Brain microvascular endothelial cell (primary cell): ENCODE data around the gene ZNF670.
"Not testable (repeated sequence)": the region's sequence is repeated elsewhere in the genome, so short reads cannot be mapped to it uniquely, and the experiment has no call there.

Experiments
- DNase-seq: peaks from one replicate; pipeline ENCODE4 v3.0.0-alpha.2; 2020
- H3K27ac ChIP-seq: fragments of 250-450 bp; sonication (Bioruptor Pico); 2 replicates; pipeline ENCODE4 v1.5.1; 2020; ENCODE audit warnings: mild to moderate bottlenecking, moderate library complexity
- H3K27me3 ChIP-seq: fragments of 250-450 bp; sonication (Bioruptor Pico); replicated peaks from 2 replicates; pipeline ENCODE4 v1.5.1; 2020; ENCODE audit warnings: mild to moderate bottlenecking
- H3K36me3 ChIP-seq: fragments of 250-450 bp; sonication (Bioruptor Pico); replicated peaks from 2 replicates; pipeline ENCODE4 v1.5.1; 2020; ENCODE audit warnings: mild to moderate bottlenecking
- H3K4me3 ChIP-seq: 2 replicates; pipeline ENCODE4 v1.5.1; 2011; ENCODE audit warnings: low read depth, mild to moderate bottlenecking, control low read depth, low read length, moderate library complexity
- in situ Hi-C: cut with HindIII; loops from 2 replicates; pipeline ENCODE4 v1.10.0; 2017; ENCODE audit warnings: low sequenced_read_pairs, low pct_ligation_motif_present
- TF ChIP-seq, protein P1 (sequence below): IDR thresholded peaks from 2 replicates; pipeline ENCODE4 v1.5.1; 2011; ENCODE audit warnings: low read depth, mild to moderate bottlenecking, moderate library complexity, low read length, control low read depth, inconsistent platforms; ENCODE audit errors: missing control alignments

ZNF670 gene

DNA sequence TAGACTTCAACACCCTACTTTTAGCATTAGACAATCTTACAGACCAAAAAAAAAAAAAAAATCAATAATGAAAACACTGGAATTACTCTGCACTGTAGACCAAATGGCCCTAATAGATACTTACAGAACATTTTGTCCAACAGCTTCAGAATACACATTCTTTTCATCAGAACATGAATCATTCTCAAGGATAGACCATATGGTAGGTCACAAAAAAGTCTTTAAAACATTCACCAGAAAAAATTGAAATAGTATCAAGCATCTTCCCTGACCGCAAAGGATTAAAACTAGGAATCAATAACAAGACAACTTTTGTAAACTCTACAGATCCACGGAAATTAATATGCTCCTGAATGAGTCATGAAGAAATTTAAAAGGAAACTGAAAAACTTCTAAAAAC is 22.5 kb downstream of the ZNF670 start:
- DNase-seq = no peak
- Histone ChIP-seq H3K27ac (no peak overlapping the region), H3K36me3 (no peaks in the 10 kb centered on the region), H3K27me3 (no peaks in the 10 kb centered on the region), H3K4me3 (no peak overlapping the region)
- in situ Hi-C loops = no loop called here
- TF ChIP-seq, protein P1, sequence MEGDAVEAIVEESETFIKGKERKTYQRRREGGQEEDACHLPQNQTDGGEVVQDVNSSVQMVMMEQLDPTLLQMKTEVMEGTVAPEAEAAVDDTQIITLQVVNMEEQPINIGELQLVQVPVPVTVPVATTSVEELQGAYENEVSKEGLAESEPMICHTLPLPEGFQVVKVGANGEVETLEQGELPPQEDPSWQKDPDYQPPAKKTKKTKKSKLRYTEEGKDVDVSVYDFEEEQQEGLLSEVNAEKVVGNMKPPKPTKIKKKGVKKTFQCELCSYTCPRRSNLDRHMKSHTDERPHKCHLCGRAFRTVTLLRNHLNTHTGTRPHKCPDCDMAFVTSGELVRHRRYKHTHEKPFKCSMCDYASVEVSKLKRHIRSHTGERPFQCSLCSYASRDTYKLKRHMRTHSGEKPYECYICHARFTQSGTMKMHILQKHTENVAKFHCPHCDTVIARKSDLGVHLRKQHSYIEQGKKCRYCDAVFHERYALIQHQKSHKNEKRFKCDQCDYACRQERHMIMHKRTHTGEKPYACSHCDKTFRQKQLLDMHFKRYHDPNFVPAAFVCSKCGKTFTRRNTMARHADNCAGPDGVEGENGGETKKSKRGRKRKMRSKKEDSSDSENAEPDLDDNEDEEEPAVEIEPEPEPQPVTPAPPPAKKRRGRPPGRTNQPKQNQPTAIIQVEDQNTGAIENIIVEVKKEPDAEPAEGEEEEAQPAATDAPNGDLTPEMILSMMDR = no peak

DNA sequence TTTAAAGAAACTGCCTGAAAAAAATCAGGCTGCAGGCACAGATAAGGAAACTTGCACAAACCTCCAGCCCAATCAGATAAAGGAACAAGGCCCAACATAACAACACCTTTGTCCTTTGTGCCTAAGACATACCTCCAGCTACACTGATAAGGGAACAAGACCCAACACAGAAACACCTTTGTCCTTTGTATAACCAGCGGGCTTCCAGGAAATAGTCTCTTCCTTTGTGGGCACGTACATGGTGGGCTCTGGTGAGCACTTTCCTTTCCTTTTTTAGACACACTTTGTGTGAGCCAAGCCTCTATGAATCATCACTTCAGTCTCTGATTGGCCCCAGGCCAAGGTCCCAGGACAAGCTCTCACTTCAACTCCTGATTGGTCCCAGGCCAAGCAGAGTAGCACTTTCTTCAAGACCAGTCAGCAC is 23.6 kb downstream of the ZNF670 start:
- in situ Hi-C loops = no loop called here
- Histone ChIP-seq H3K27me3 (no peaks in the 10 kb centered on the region), H3K4me3 (no peak overlapping the region), H3K36me3 (no peaks in the 10 kb centered on the region), H3K27ac (no peak overlapping the region)
- DNase-seq = peak; percentile 79
- TF ChIP-seq, protein P1 = no peak

DNA sequence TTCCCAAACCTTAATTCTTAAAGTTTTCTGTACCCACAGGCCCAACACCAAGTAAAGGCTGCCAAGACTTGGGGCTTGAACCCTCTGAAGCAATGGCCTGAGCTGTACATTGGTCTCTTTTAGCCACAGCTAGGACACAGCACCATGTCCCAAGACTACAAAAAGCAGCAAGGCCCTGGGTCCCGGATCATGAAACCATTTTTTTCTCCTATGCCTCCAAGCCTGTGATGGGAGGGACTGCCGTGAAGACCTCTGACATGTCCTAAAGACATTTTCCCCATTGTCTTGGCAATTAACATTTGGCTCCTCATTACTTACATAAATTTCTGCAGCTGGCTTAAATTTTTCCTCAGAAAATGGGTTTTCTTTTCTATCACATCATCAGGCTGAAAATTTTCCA is 30.9 kb downstream of the ZNF670 start:
- H3K27me3 ChIP-seq = no peaks in the 10 kb centered on the region
- H3K36me3 ChIP-seq = no peaks in the 10 kb centered on the region
- H3K4me3 ChIP-seq = no peak overlapping the region
- no peak overlapping the region for H3K27ac ChIP-seq
- in situ Hi-C loops = no loop called here
- TF ChIP-seq, protein P1 = no peak
- DNase-seq = no peak

DNA sequence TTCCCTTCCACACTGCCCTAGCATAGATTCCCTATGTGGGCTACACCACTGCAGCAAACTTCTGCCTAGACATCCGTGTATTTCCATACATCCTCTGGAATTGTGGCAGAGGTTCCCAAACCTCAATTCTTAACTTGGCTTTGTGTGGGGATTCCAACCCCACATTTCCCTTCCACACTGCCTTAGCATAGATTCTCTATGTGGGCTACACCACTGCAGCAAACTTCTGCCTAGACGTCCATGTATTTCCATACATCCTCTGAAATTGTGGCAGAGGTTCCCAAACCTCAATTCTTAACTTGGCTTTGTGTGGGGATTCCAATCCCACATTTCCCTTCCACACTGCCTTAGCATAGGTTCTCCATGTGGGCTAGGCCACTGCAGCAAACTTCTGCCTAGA is 31.4 kb downstream of the ZNF670 start:
- H3K27me3 ChIP-seq = no peaks in the 10 kb centered on the region
- in situ Hi-C loops = no loop called here

DNA sequence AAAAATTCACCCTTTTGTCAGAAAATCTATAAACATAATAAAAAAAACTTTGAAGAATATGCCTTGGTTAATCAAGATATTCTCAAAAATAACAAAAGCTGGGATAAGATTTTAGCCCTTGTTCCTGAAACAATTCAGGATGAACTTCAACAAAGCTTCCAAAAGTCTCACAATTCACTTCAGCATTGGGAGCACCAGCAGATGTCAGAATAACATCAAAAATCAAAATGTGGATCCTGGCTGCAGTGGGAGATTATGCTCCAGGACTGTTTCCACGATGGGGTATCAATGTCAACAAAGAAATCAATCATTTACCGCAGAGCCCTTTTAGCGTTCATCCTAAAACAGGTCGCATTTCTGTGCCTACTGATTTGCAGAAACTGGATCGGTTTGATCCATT is 35.2 kb downstream of the ZNF670 start:
- no peak overlapping the region for H3K27ac ChIP-seq
- H3K27me3 ChIP-seq = no peaks in the 10 kb centered on the region
- TF ChIP-seq, protein P1 = no peak
- no peak overlapping the region for H3K4me3 ChIP-seq
- in situ Hi-C loops = no loop called here
- H3K36me3 ChIP-seq = no peaks in the 10 kb centered on the region
- no peak for DNase-seq

More for the DNA sequence above, 31.4 kb downstream of the ZNF670 start:
- Histone ChIP-seq H3K27ac (no peak overlapping the region), H3K4me3 (no peak overlapping the region), H3K36me3 (no peaks in the 10 kb centered on the region)
- no peak for DNase-seq
- TF ChIP-seq, protein P1 = no peak

DNA sequence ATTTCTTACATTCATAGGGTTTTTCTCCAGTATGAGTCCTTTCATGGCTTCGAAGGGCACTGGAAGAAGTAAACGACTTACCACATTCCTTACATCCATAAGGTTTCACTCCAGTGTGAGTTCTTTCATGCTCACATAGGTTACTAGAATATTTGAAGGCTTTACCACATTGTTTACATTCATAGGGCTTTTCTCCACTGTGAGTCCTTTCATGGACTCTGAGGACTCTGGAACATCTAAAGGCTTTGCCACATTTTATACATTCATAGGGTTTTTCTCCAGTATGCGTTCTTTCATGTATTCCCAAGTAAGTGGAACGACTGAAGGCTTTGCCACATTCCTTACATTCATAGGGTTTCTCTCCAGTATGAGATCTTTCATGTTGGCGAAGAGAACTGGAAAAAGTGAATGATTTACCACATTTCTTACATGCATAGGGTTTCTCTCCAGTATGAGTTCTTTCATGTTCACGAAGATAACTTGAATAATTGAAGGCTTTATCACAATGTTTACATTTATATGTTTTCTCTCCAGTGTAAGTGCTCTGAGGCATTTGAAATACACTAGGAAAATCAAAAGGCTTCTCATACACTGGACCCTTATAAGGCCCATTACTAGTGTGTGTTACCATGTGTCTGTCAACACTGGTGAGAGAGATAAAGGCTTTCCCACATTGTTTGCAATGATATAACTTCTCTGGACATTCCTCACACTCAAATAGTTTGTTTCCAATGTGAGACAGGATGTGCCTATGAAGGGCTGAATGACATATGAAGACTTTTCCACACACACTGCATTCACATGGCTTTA is 40.9 kb downstream of the ZNF670 start:
- peaks cover 11% of the 10 kb centered on the region for H3K36me3 ChIP-seq
- no peak overlapping the region for H3K27ac ChIP-seq
- H3K27me3 ChIP-seq = no peaks in the 10 kb centered on the region
- TF ChIP-seq, protein P1 = no peak
- no peak overlapping the region for H3K4me3 ChIP-seq
- in situ Hi-C loops = no loop called here
- no peak for DNase-seq

DNA sequence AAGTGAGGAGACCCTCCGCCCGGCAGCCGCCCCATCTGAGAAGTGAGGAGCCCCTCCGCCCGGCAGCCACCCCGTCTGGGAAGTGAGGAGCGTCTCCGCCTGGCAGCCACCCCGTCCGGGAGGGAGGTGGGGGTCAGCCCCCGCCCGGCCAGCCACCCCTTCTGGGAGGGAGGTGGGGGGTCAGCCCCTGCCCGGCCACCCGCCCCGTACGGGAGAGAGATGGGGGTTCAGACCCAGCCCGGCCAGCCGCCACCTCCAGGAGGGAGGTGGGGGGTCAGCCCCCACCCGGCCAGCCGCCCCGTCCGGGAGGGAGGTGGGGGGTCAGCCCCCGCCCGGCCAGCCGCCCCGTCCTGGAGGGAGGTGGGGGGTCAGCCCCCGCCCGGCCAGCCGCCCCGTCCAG is 46.3 kb downstream of the ZNF670 start:
- DNase-seq, H3K27me3 ChIP-seq, in situ Hi-C loops, H3K27ac ChIP-seq, H3K4me3 ChIP-seq, H3K36me3 ChIP-seq: not testable (repeated sequence)
